Measurements from ENCODE around the gene AGAP3. TPM values are rescaled to one million over a fixed set of nuclear protein-coding genes. Genes with fewer than 3 reads are reported as not detected.

The AGAP3 gene
- total and polyA plus RNA-seq, 4 donors: 3.9 to 27.0 (median 17.6) TPM

DNA sequence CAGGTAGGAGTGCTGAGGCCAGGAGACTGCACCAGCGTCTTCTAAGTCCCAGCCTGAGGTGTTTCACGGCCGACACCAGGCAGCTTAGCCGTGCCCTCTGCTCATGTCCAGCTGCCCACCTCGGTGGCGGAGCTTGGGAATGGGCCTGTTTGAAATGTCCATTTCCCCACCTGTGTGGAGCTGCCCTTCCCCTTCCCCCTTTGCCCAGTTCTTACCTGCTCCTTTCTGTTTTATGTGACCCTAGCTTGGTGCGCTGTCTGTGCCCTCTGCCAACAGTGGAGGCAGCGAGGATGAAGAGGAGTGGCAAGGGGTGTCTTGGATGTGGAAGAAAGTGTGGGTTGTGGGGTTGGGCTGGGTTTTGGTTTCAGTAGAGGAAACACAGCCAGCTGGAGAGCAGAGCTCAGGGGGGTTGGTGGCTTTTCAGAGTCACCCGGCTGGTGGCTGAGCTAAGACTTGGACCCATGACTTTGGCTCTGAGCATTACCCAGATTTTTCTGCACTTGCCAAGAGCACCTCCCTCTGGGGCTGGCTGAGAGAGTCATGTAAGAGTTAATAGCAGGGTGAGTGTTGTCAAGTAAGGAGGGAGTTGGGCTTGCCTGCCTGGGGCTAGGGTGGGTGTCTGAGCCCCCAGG, 43.8 kb downstream of the AGAP3 start:
- H3K36me3 ChIP-seq (ENCODE audit: control insufficient read depth in 4 of 4, insufficient read depth in 3 of 4, low read depth in 1 of 4, low read length in 3 of 4): peaks cover 12 to 58% (median 32%) of the 10 kb centered on the region in 4 donors
- no peak for TF ChIP-seq TAF1 (conservative IDR thresholded peaks at IDR 0.05)
- TF ChIP-seq, protein P1, sequence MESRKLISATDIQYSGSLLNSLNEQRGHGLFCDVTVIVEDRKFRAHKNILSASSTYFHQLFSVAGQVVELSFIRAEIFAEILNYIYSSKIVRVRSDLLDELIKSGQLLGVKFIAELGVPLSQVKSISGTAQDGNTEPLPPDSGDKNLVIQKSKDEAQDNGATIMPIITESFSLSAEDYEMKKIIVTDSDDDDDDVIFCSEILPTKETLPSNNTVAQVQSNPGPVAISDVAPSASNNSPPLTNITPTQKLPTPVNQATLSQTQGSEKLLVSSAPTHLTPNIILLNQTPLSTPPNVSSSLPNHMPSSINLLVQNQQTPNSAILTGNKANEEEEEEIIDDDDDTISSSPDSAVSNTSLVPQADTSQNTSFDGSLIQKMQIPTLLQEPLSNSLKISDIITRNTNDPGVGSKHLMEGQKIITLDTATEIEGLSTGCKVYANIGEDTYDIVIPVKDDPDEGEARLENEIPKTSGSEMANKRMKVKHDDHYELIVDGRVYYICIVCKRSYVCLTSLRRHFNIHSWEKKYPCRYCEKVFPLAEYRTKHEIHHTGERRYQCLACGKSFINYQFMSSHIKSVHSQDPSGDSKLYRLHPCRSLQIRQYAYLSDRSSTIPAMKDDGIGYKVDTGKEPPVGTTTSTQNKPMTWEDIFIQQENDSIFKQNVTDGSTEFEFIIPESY (IDR thresholded peaks at IDR 0.05): no peak
- no peak for TF ChIP-seq YY1 (IDR thresholded peaks at IDR 0.05)
- TF ChIP-seq SP1 (IDR thresholded peaks at IDR 0.05): no peak
- TF ChIP-seq, protein P2, sequence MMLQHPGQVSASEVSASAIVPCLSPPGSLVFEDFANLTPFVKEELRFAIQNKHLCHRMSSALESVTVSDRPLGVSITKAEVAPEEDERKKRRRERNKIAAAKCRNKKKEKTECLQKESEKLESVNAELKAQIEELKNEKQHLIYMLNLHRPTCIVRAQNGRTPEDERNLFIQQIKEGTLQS (IDR thresholded peaks at IDR 0.05): no peak
- no peak for TF ChIP-seq HNF4G (IDR thresholded peaks at IDR 0.05)
- TF ChIP-seq NR2F2 (IDR thresholded peaks at IDR 0.05): no peak
- TF ChIP-seq, protein P3, sequence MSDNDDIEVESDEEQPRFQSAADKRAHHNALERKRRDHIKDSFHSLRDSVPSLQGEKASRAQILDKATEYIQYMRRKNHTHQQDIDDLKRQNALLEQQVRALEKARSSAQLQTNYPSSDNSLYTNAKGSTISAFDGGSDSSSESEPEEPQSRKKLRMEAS (IDR thresholded peaks at IDR 0.05): no peak
- TF ChIP-seq JUND (IDR thresholded peaks at IDR 0.05): no peak
- TF ChIP-seq EGR1 (IDR thresholded peaks at IDR 0.05; ENCODE audit: low read depth in 2 of 2): no peak
- TF ChIP-seq FOXA1 (IDR thresholded peaks at IDR 0.05): no peak
- TF ChIP-seq, protein P4, sequence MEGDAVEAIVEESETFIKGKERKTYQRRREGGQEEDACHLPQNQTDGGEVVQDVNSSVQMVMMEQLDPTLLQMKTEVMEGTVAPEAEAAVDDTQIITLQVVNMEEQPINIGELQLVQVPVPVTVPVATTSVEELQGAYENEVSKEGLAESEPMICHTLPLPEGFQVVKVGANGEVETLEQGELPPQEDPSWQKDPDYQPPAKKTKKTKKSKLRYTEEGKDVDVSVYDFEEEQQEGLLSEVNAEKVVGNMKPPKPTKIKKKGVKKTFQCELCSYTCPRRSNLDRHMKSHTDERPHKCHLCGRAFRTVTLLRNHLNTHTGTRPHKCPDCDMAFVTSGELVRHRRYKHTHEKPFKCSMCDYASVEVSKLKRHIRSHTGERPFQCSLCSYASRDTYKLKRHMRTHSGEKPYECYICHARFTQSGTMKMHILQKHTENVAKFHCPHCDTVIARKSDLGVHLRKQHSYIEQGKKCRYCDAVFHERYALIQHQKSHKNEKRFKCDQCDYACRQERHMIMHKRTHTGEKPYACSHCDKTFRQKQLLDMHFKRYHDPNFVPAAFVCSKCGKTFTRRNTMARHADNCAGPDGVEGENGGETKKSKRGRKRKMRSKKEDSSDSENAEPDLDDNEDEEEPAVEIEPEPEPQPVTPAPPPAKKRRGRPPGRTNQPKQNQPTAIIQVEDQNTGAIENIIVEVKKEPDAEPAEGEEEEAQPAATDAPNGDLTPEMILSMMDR (IDR thresholded peaks at IDR 0.05; ENCODE audit: low read depth, low read length, missing input control): no peak
- no peak for TF ChIP-seq HNF4A (conservative IDR thresholded peaks at IDR 0.05)
- TF ChIP-seq FOXA2 (IDR thresholded peaks at IDR 0.05): no peak
- TF ChIP-seq, protein P5, sequence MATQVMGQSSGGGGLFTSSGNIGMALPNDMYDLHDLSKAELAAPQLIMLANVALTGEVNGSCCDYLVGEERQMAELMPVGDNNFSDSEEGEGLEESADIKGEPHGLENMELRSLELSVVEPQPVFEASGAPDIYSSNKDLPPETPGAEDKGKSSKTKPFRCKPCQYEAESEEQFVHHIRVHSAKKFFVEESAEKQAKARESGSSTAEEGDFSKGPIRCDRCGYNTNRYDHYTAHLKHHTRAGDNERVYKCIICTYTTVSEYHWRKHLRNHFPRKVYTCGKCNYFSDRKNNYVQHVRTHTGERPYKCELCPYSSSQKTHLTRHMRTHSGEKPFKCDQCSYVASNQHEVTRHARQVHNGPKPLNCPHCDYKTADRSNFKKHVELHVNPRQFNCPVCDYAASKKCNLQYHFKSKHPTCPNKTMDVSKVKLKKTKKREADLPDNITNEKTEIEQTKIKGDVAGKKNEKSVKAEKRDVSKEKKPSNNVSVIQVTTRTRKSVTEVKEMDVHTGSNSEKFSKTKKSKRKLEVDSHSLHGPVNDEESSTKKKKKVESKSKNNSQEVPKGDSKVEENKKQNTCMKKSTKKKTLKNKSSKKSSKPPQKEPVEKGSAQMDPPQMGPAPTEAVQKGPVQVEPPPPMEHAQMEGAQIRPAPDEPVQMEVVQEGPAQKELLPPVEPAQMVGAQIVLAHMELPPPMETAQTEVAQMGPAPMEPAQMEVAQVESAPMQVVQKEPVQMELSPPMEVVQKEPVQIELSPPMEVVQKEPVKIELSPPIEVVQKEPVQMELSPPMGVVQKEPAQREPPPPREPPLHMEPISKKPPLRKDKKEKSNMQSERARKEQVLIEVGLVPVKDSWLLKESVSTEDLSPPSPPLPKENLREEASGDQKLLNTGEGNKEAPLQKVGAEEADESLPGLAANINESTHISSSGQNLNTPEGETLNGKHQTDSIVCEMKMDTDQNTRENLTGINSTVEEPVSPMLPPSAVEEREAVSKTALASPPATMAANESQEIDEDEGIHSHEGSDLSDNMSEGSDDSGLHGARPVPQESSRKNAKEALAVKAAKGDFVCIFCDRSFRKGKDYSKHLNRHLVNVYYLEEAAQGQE (IDR thresholded peaks at IDR 0.05): no peak
- TF ChIP-seq RAD21 (IDR thresholded peaks at IDR 0.05): no peak
- TF ChIP-seq RXRA (IDR thresholded peaks at IDR 0.05): no peak
- no peaks in the 10 kb centered on the region for H3K9me3 ChIP-seq (ENCODE audit: control insufficient read depth in 4 of 4, low read length in 3 of 4)
- DNase-seq (ENCODE audit: low spot score): no peak
- no peak overlapping the region for H3K4me3 ChIP-seq (ENCODE audit: low read depth in 1 of 3, low read length in 3 of 3)
- no peak overlapping the region for H3K27ac ChIP-seq (ENCODE audit: low read depth in 1 of 2, low read length in 2 of 2)
- 98% methylated on average over 9 of the region's 9 CpGs for whole genome bisulfite sequencing
- H3K4me1 ChIP-seq (ENCODE audit: control insufficient read depth in 4 of 4, insufficient read depth in 4 of 4, low read length in 3 of 4): no peaks in the 10 kb centered on the region
- H3K9ac ChIP-seq (ENCODE audit: low read depth in 1 of 2, low read length in 2 of 2): no peak overlapping the region
- no peaks in the 10 kb centered on the region for H3K27me3 ChIP-seq (ENCODE audit: control insufficient read depth in 4 of 4, insufficient read depth in 4 of 4, low read length in 3 of 4)
